GM10266 (cell line): ENCODE results near the gene ADGRF5.

Experiments used
- DNase-seq: peaks from one replicate; pipeline ENCODE4 v3.0.0; 2012; ENCODE audit errors: extremely low spot score
- CTCF ChIP-seq: IDR thresholded peaks from 2 replicates; pipeline ENCODE4 v1.5.1; 2012; ENCODE audit warnings: mild to moderate bottlenecking, low read depth; ENCODE audit not compliant: control insufficient read depth, insufficient read depth; ENCODE audit errors: missing control alignments

The ADGRF5 gene

GRCh38 chr6:46931416-46931815, 9.7 kb upstream of the ADGRF5 start:
- no peak for DNase-seq
- TF ChIP-seq CTCF, result no peak

GRCh38 chr6:46930331-46930730, 8.6 kb upstream of the ADGRF5 start:
- TF ChIP-seq CTCF, result no peak
- DNase-seq, result no peak

GRCh38 chr6:46927066-46927465, 5.3 kb upstream of the ADGRF5 start:
- no peak for TF ChIP-seq CTCF
- no peak for DNase-seq

- DNase-seq, result no peak
Measured at GRCh38 chr6:46926481-46926880, 4.7 kb upstream of the ADGRF5 start.

GRCh38 chr6:46925563-46926253, 4.0 kb upstream of the ADGRF5 start:
- no peak for DNase-seq
- no peak for TF ChIP-seq CTCF

More at GRCh38 chr6:46926481-46926880, 4.7 kb upstream of the ADGRF5 start:
- no peak for TF ChIP-seq CTCF

- no peak for TF ChIP-seq CTCF
- DNase-seq, result no peak
Measured at GRCh38 chr6:46923476-46923875, 1.7 kb upstream of the ADGRF5 start.

GRCh38 chr6:46921059-46921458, 679 bp downstream of the ADGRF5 start:
- DNase-seq, result no peak
- TF ChIP-seq CTCF, result no peak
